Mucosa of descending colon (tissue), 3 donors: Measurements from ENCODE around the gene SLC37A3. TPM values are rescaled to one million over a fixed set of nuclear protein-coding genes. Genes with fewer than 3 reads are reported as not detected.

Experiments
- ATAC-seq: fragments of 200-7000 bp; cut with Tn5 transposase; one replicate; pipeline ENCODE4 v1.9.1; 2020; ENCODE audit warnings: mild to moderate bottlenecking, moderate library complexity
- DNase-seq, 3 donors: peaks; one replicate each; pipeline ENCODE4 v3.0.0-alpha.2; 2020
- H3K36me3 ChIP-seq: fragments of 200-600 bp; one replicate; pipeline ENCODE4 v1.8.0; 2021; ENCODE audit warnings: low read depth, mild to moderate bottlenecking
- H3K4me1 ChIP-seq: fragments of 200-600 bp; one replicate; pipeline ENCODE4 v1.8.0; 2021; ENCODE audit warnings: low read depth, mild to moderate bottlenecking
- H3K4me3 ChIP-seq: fragments of 200-600 bp; one replicate; pipeline ENCODE4 v1.8.0; 2021; ENCODE audit warnings: mild to moderate bottlenecking
- H3K9me3 ChIP-seq: fragments of 200-600 bp; one replicate; pipeline ENCODE4 v1.8.0; 2021; ENCODE audit warnings: mild to moderate bottlenecking
- intact Hi-C, 2 donors: fragments of 100-400 bp; cut with DNase I in 1 of 2; cut with micrococcal nuclease in 1 of 2; formaldehyde crosslinking; loops; one replicate each; pipeline versions ENCODE4 v1.11.0 to v1.11.1; 2022; cut with DNase I, micrococcal nuclease
- total RNA-seq, 3 donors: library from RNA; stranded (reverse); fragmentation: NEBNext Ultra II Directional in 2 of 3; extraction: Animal tissue kit (Norgen Biotek cat#: 25700) in 2 of 3; gene quantifications; one replicate each; pipeline versions ENCODE4 v1.2.1 to v1.2.4, GENCODE V29; 2021 to 2023
- TF ChIP-seq, protein P1 (sequence below): fragments of 200-600 bp; IDR thresholded peaks from one replicate; pipeline ENCODE4 v1.8.0; 2022; ENCODE audit warnings: antibody characterized with exemption, mild to moderate bottlenecking
- donor health status: DM: no; HTN: no; CAD: no; lungs with moderate emphysema.
- donor health status: DM: no; HTN: no; CAD: no.
- donor health status: DM: no; HTN: yes; CAD: no.

SLC37A3 gene
- total RNA-seq, 3 donors from 2014 or later = 49.0 to 68.6 (median 55.8) TPM

DNA sequence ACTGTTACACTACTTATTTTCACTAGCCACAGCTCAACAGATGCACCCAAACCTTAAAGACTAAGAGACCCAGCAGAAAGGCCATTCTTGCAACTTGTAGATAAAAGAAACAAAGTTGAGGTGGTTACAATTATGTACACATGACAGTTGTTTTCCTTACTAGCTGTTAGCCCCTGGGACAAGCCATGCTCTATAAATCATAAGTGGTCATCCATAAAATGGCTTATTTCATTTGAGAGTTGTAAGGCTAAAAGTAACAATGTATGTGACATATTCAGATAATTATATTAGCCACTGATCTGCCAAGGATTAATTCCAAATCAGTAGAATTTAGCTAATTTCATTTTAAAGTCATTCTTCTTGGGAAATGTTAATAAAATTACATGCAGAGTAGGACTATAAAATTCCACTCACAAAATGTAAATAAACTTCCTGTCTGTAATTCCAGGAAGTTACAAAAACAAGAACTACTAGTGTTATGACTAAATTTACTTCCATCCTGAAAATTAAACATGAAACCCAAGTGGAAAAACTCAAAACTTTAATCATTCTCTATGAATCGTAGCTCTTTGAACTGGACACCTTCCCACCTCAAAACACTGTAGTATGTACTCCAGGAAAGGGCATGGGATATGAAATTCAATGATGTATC, 13.3 kb downstream of the SLC37A3 start:
- no peak for ATAC-seq
- TF ChIP-seq, protein P1, sequence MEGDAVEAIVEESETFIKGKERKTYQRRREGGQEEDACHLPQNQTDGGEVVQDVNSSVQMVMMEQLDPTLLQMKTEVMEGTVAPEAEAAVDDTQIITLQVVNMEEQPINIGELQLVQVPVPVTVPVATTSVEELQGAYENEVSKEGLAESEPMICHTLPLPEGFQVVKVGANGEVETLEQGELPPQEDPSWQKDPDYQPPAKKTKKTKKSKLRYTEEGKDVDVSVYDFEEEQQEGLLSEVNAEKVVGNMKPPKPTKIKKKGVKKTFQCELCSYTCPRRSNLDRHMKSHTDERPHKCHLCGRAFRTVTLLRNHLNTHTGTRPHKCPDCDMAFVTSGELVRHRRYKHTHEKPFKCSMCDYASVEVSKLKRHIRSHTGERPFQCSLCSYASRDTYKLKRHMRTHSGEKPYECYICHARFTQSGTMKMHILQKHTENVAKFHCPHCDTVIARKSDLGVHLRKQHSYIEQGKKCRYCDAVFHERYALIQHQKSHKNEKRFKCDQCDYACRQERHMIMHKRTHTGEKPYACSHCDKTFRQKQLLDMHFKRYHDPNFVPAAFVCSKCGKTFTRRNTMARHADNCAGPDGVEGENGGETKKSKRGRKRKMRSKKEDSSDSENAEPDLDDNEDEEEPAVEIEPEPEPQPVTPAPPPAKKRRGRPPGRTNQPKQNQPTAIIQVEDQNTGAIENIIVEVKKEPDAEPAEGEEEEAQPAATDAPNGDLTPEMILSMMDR = no peak
- no peaks in the 10 kb centered on the region for H3K9me3 ChIP-seq
- peaks cover 10% of the 10 kb centered on the region for H3K4me1 ChIP-seq
- no peaks in the 10 kb centered on the region for H3K36me3 ChIP-seq
- no peak overlapping the region for H3K4me3 ChIP-seq
- DNase-seq = no peak
- intact Hi-C loops = no loop called here

GRCh38 chr7:140383954-140384713, 14.2 kb downstream of the SLC37A3 start:
- Histone ChIP-seq H3K4me1 (peaks cover 10% of the 10 kb centered on the region), H3K4me3 (no peak overlapping the region), H3K36me3 (no peaks in the 10 kb centered on the region), H3K9me3 (no peaks in the 10 kb centered on the region)
- TF ChIP-seq, protein P1 = no peak
- DNase-seq (no peak), ATAC-seq (no peak)
- intact Hi-C loops = no loop called here

DNA sequence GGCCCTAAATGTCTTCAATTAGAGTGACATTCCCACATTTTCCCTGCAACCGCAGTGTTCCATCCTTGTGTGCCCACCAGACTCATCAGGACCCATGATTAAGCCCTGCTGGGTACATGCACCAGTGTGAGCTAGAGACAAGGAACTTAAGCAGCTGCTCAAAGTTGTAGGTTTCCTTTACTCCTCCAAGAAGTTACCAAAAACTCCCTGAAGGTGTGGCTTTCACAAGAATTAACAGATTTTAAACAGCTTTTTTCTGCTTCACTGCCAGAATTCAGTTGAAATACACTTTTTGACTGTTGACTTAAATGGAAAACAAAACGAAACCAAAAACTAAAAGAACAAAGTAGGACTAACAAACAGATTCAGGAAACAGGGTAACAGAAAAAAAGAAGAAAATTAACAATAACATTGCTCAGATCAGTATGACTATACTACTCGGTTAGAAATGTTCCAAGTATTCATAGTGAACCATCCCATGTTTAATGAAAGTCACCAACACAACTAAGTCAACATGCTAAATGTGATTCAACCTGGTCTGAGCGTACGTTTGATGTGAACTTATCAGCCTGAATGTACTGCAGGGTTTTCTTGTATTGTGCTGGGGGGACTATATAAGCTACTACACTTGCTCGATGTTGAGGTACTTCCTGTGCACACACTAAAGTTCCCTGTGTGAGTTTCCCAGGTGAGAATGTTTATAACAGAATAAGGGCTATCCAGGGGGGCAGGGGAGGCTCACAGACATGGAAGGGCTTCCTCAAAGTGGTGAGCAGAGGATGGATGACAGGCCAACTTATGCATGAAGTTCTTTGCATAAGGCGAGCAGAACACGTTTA, 22.2 kb downstream of the SLC37A3 start:
- intact Hi-C loops = no loop called here
- no peaks in the 10 kb centered on the region for H3K4me1 ChIP-seq
- TF ChIP-seq, protein P1 = no peak
- ATAC-seq = peak; percentile 37
- no peaks in the 10 kb centered on the region for H3K36me3 ChIP-seq
- H3K9me3 ChIP-seq = no peaks in the 10 kb centered on the region
- H3K4me3 ChIP-seq = no peak overlapping the region
- no peak for DNase-seq

DNA sequence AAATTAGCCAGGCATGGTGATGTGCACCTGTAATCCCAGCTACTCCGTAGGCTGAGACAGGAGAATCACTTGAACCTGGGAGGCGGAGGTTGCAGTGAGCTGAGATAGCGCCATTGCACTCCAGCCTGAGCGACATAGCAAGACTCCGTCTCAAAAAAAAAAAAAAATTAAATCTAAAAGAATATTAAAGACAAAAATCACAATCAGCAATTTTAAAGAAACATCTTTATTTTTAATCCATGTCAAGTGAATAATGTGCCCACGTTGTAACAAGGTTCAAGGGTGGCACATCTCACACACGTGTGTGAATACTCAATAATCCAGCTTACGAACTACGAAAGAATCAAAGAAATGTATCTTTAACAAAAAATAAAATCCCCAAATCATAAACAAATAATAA, 23.0 kb downstream of the SLC37A3 start:
- Histone ChIP-seq H3K36me3 (no peaks in the 10 kb centered on the region), H3K9me3 (no peaks in the 10 kb centered on the region), H3K4me1 (no peaks in the 10 kb centered on the region), H3K4me3 (no peak overlapping the region)
- DNase-seq = no peak
- TF ChIP-seq, protein P1 = no peak
- intact Hi-C loops = no loop called here
- ATAC-seq = no peak

DNA sequence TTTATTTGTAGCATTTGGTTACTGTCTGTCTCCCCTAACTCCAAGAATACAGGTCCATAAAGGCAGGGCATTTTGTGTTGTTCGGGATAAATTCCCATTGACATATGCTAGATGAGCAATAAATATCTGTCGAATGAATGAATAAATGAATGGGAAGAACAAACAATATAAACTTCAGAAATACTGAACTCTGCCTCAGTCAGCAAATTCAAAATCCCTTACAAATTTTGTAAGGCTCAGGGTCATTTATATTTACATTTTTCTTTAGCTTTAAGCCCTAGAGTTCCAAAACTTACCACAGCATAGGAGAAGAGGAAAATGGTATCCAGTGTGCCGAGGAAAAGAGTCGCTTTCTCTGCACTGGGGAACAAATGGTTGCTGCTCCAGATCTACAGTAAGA, 29.0 kb downstream of the SLC37A3 start:
- no peak for DNase-seq
- intact Hi-C loops = no loop called here
- no peaks in the 10 kb centered on the region for H3K4me1 ChIP-seq
- H3K9me3 ChIP-seq = no peaks in the 10 kb centered on the region
- H3K4me3 ChIP-seq = no peak overlapping the region
- TF ChIP-seq, protein P1 = no peak
- no peak for ATAC-seq
- no peaks in the 10 kb centered on the region for H3K36me3 ChIP-seq
